Measurements from ENCODE around the gene OSBPL7.
A peak's percentile ranks its signal among the peaks of the same experiment; 100 is the strongest.

The OSBPL7 gene

GRCh38 chr17:47841488-47842291 is 20.1 kb upstream of the OSBPL7 start:
- TF ChIP-seq YY1 (IDR thresholded peaks at IDR 0.05; ENCODE audit: low read depth), result no peak
- no peak for TF ChIP-seq FOXM1 (IDR thresholded peaks at IDR 0.05; ENCODE audit: borderline replicate concordance, low read depth)
- TF ChIP-seq TAF1 (IDR thresholded peaks at IDR 0.05; ENCODE audit: low read depth), result no peak
- no peak for TF ChIP-seq EP300 (IDR thresholded peaks at IDR 0.05; ENCODE audit: borderline replicate concordance)
- TF ChIP-seq ZBTB7A (IDR thresholded peaks at IDR 0.05; ENCODE audit: low read depth), result no peak
- no peak for TF ChIP-seq TCF12 (IDR thresholded peaks at IDR 0.05; ENCODE audit: low read depth)
- TF ChIP-seq, protein P1, sequence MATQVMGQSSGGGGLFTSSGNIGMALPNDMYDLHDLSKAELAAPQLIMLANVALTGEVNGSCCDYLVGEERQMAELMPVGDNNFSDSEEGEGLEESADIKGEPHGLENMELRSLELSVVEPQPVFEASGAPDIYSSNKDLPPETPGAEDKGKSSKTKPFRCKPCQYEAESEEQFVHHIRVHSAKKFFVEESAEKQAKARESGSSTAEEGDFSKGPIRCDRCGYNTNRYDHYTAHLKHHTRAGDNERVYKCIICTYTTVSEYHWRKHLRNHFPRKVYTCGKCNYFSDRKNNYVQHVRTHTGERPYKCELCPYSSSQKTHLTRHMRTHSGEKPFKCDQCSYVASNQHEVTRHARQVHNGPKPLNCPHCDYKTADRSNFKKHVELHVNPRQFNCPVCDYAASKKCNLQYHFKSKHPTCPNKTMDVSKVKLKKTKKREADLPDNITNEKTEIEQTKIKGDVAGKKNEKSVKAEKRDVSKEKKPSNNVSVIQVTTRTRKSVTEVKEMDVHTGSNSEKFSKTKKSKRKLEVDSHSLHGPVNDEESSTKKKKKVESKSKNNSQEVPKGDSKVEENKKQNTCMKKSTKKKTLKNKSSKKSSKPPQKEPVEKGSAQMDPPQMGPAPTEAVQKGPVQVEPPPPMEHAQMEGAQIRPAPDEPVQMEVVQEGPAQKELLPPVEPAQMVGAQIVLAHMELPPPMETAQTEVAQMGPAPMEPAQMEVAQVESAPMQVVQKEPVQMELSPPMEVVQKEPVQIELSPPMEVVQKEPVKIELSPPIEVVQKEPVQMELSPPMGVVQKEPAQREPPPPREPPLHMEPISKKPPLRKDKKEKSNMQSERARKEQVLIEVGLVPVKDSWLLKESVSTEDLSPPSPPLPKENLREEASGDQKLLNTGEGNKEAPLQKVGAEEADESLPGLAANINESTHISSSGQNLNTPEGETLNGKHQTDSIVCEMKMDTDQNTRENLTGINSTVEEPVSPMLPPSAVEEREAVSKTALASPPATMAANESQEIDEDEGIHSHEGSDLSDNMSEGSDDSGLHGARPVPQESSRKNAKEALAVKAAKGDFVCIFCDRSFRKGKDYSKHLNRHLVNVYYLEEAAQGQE (IDR thresholded peaks at IDR 0.05; ENCODE audit: low read depth), result no peak
- TF ChIP-seq EGR1 (IDR thresholded peaks at IDR 0.05), result no peak
- TF ChIP-seq NFIC (IDR thresholded peaks at IDR 0.05), result no peak
- TF ChIP-seq CEBPB (IDR thresholded peaks at IDR 0.05), result no peak
- no peak for TF ChIP-seq MAX (IDR thresholded peaks at IDR 0.05)
- TF ChIP-seq RAD21 (IDR thresholded peaks at IDR 0.05; ENCODE audit: low read depth), result no peak
- TF ChIP-seq CREB1 (IDR thresholded peaks at IDR 0.05; ENCODE audit: low read depth), result no peak

DNA sequence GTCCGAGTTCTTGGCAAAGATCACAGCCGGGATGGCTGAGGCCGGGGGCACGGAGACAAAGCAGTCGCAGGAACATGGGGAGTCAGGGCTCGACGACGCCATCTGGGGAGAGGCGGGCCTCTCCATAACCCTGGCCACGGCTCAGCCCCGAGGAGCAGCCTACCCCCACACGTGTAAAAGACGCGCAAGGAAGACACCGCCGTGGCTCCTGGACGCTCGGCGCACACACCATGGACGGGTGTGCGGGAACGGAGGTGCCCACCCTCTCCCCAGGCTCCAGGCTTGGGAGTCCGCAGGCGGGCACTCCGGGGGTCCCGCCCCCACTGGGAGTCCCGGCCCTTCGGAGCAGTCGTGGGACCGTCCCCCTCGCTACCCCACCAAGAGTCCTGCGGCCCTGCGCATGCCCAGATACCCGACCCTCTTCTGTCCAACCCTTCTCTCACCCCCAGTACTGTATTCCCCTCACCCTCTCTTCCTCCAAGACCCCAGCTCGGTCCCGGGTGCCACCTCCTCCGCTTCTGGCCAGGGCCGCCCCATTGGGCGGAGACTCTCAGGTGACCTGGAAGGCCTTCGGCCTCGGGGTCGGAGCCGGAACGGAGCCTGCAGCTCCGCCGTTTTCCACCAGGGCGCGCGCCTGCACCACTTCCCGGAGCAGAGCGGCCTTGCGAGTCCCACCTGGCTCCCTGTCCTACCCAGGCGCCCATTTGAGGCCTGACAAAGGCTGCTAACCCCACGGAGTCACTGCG is 19.3 kb upstream of the OSBPL7 start, which contains the start of gene SCRN2:
TSS of gene SCRN2 (minus strand) at position 532 of the 746 bp plus-strand sequence. CDS start at position 102, 430 bp downstream.
- 0 out of 2 replicates have a peak, but pooled peaks have one; percentile 16 for TF ChIP-seq FOXM1 (IDR thresholded peaks at IDR 0.05; ENCODE audit: borderline replicate concordance, low read depth)
- peak; percentile 55 for TF ChIP-seq TAF1 (IDR thresholded peaks at IDR 0.05; ENCODE audit: low read depth)
- 0 out of 2 replicates have a peak, but pooled peaks have one; percentile 43 for TF ChIP-seq YY1 (IDR thresholded peaks at IDR 0.05; ENCODE audit: low read depth)
- TF ChIP-seq EGR1 (IDR thresholded peaks at IDR 0.05), result peak; percentile 50
- TF ChIP-seq TCF12 (IDR thresholded peaks at IDR 0.05; ENCODE audit: low read depth), result no peak
- peak; percentile 66 for TF ChIP-seq MAX (IDR thresholded peaks at IDR 0.05)
- TF ChIP-seq RAD21 (IDR thresholded peaks at IDR 0.05; ENCODE audit: low read depth), result peak; percentile 94
- TF ChIP-seq, protein P2, sequence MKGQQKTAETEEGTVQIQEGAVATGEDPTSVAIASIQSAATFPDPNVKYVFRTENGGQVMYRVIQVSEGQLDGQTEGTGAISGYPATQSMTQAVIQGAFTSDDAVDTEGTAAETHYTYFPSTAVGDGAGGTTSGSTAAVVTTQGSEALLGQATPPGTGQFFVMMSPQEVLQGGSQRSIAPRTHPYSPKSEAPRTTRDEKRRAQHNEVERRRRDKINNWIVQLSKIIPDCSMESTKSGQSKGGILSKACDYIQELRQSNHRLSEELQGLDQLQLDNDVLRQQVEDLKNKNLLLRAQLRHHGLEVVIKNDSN (IDR thresholded peaks at IDR 0.05), result peak; percentile 50
- no peak for TF ChIP-seq CREB1 (IDR thresholded peaks at IDR 0.05; ENCODE audit: low read depth)
- peak; percentile 98 for TF ChIP-seq ZBTB7A (IDR thresholded peaks at IDR 0.05; ENCODE audit: low read depth)

- TF ChIP-seq, protein P2 (IDR thresholded peaks at IDR 0.05), result no peak
- TF ChIP-seq NFIC (IDR thresholded peaks at IDR 0.05) (no peak), YY1 (IDR thresholded peaks at IDR 0.05; ENCODE audit: low read depth) (no peak), ZBTB7A (IDR thresholded peaks at IDR 0.05; ENCODE audit: low read depth) (no peak), RAD21 (IDR thresholded peaks at IDR 0.05; ENCODE audit: low read depth) (no peak), CREB1 (IDR thresholded peaks at IDR 0.05; ENCODE audit: low read depth) (no peak), TCF12 (IDR thresholded peaks at IDR 0.05; ENCODE audit: low read depth) (no peak), TAF1 (IDR thresholded peaks at IDR 0.05; ENCODE audit: low read depth) (no peak), CEBPB (IDR thresholded peaks at IDR 0.05) (no peak), EGR1 (IDR thresholded peaks at IDR 0.05) (no peak), TEAD4 (IDR thresholded peaks at IDR 0.05) (no peak), EP300 (IDR thresholded peaks at IDR 0.05; ENCODE audit: borderline replicate concordance) (no peak), FOXM1 (IDR thresholded peaks at IDR 0.05; ENCODE audit: borderline replicate concordance, low read depth) (no peak)
- TF ChIP-seq, protein P1 (IDR thresholded peaks at IDR 0.05; ENCODE audit: low read depth), result no peak
Observed at GRCh38 chr17:47840001-47840741, 18.6 kb upstream of the OSBPL7 start.

DNA sequence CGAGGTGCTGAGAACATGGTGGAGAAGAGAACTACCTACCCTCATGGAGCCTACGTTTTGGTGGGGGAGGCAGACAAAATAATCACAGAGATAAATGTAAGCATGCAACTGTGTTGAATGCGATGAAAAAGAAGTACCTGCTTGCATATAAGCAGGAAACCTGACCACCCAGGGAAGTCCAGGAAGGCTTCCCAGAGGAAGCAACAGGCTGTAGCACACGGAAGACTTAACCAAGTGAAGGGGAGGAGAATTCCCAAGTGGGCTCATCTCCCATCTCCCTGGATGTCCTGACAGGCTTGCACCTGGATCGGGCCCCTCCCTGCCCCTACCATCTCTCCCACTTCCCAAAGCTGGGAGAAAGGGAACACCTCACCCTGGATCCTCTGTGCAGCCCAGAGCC is 17.5 kb upstream of the OSBPL7 start:
- no peak for TF ChIP-seq CEBPB (IDR thresholded peaks at IDR 0.05)
- no peak for TF ChIP-seq TAF1 (IDR thresholded peaks at IDR 0.05; ENCODE audit: low read depth)
- no peak for TF ChIP-seq FOXM1 (IDR thresholded peaks at IDR 0.05; ENCODE audit: borderline replicate concordance, low read depth)
- TF ChIP-seq, protein P1 (IDR thresholded peaks at IDR 0.05; ENCODE audit: low read depth), result no peak
- no peak for TF ChIP-seq RAD21 (IDR thresholded peaks at IDR 0.05; ENCODE audit: low read depth)
- TF ChIP-seq, protein P2 (IDR thresholded peaks at IDR 0.05), result no peak
- TF ChIP-seq EP300 (IDR thresholded peaks at IDR 0.05; ENCODE audit: borderline replicate concordance), result no peak
- no peak for TF ChIP-seq CREB1 (IDR thresholded peaks at IDR 0.05; ENCODE audit: low read depth)
- TF ChIP-seq YY1 (IDR thresholded peaks at IDR 0.05; ENCODE audit: low read depth), result no peak

Data from Ishikawa (cell line).